ENCODE measurements around the gene RFXAP. TPM values are rescaled to one million over a fixed set of nuclear protein-coding genes. Genes with fewer than 3 reads are reported as not detected.

RFXAP gene
- total RNA-seq, 4 donors from 2014 or later = 1.8 to 4.7 (median 2.2) TPM

DNA sequence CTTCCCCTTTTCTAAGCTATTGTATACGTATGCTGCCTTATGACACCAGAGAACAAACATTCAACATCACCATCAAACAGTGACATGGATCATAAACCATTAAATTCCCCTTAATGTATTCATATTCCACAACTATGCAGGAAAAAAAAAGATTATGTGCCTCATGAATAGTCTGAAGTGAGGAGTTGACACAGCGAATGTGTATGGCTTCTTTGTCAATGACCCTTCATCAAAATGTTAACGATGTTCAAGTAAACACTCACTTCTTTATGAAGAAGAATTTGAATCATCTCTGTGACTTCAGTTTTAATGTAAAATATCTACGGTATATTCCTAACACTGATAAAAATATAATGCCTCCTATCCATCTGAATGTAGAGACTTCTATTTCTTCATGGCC, 56.4 kb downstream of the RFXAP start:
- Histone ChIP-seq H3K4me1 (no peaks in the 10 kb centered on the region), H3K9me3 (no peaks in the 10 kb centered on the region), H3K36me3 (peaks cover 5% of the 10 kb centered on the region), H3K27ac (no peak overlapping the region), H3K27me3 (no peaks in the 10 kb centered on the region), H3K4me3 (no peak overlapping the region)
- WGBS = 95% methylated on average over 4 of the region's 4 CpGs
- no peak for TF ChIP-seq POLR2AphosphoS5 (IDR thresholded peaks at IDR 0.05)
- TF ChIP-seq POLR2A (IDR thresholded peaks at IDR 0.05) = no peak
- no peak for TF ChIP-seq EP300 (IDR thresholded peaks at IDR 0.05)
- TF ChIP-seq, protein P1, sequence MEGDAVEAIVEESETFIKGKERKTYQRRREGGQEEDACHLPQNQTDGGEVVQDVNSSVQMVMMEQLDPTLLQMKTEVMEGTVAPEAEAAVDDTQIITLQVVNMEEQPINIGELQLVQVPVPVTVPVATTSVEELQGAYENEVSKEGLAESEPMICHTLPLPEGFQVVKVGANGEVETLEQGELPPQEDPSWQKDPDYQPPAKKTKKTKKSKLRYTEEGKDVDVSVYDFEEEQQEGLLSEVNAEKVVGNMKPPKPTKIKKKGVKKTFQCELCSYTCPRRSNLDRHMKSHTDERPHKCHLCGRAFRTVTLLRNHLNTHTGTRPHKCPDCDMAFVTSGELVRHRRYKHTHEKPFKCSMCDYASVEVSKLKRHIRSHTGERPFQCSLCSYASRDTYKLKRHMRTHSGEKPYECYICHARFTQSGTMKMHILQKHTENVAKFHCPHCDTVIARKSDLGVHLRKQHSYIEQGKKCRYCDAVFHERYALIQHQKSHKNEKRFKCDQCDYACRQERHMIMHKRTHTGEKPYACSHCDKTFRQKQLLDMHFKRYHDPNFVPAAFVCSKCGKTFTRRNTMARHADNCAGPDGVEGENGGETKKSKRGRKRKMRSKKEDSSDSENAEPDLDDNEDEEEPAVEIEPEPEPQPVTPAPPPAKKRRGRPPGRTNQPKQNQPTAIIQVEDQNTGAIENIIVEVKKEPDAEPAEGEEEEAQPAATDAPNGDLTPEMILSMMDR (IDR thresholded peaks at IDR 0.05) = no peak
- no peak for DNase-seq (ENCODE audit: low spot score in 2 of 2)

DNA sequence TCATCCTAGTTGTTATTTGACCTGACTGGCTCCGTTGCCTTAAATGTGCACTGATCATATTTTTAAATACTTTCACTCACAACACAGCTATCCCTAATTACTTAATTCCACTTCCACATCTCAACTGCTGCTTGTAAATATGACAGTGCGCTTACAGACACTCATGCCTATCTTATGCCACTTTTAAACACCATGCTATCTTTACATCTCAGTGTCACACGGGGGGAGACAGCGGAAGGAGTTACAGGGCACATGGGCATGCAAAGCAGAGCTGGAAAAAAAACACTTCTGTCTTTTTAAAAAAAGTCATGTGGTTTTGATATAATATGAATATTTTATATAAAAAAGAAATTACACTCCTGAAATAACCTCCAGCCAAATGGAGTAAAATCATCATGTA, 56.9 kb downstream of the RFXAP start:
- WGBS = 65% methylated on average over 4 of the region's 4 CpGs
- TF ChIP-seq EP300 (IDR thresholded peaks at IDR 0.05) = no peak
- TF ChIP-seq, protein P1 (IDR thresholded peaks at IDR 0.05) = no peak
- TF ChIP-seq POLR2A (IDR thresholded peaks at IDR 0.05) = no peak
- no peak for TF ChIP-seq POLR2AphosphoS5 (IDR thresholded peaks at IDR 0.05)
- Histone ChIP-seq H3K27ac (no peak overlapping the region), H3K4me3 (no peak overlapping the region), H3K27me3 (no peaks in the 10 kb centered on the region), H3K9me3 (no peaks in the 10 kb centered on the region), H3K4me1 (no peaks in the 10 kb centered on the region), H3K36me3 (peaks cover 5% of the 10 kb centered on the region)
- no peak for DNase-seq (ENCODE audit: low spot score in 2 of 2)

Other genes starting within 250 kb of the RFXAP start
- gene SERTM1, start 145.2 kb upstream of the RFXAP start, total RNA-seq = not detected
- gene SMAD9, start 101.0 kb downstream of the RFXAP start, total RNA-seq = 1 to 10 TPM in 3 of 4 donors, under 1 TPM in 1; 0.98 to 4.1 (median 2.1) TPM
- 10 to 100 TPM in 3 of 4 donors, 1 to 10 TPM in 1; 9.3 to 20.6 (median 16.7) TPM for gene ALG5, start 180.1 kb downstream of the RFXAP start, total RNA-seq
- gene EXOSC8, start 181.6 kb downstream of the RFXAP start, total RNA-seq = 100 to 1,000 TPM in 1 of 4 donors, 10 to 100 TPM in 3; 21.8 to 136 (median 23.4) TPM
- 10 to 100 TPM; 18.4 to 74.0 (median 42.9) TPM for gene SUPT20H, start 240.5 kb downstream of the RFXAP start, total RNA-seq